NCI-H1092 treated with DMSO at 0.1 percent for 48 hours (cell line): ENCODE results near the gene TCEA2.

Source experiments
- DNase-seq: peaks from one replicate; lab custom pipeline; 2025; lab: John Stamatoyannopoulos, UW

The TCEA2 gene

GRCh38 chr20:64093013-64093503 is 30.1 kb downstream of the TCEA2 start:
- no peak for DNase-seq

DNA sequence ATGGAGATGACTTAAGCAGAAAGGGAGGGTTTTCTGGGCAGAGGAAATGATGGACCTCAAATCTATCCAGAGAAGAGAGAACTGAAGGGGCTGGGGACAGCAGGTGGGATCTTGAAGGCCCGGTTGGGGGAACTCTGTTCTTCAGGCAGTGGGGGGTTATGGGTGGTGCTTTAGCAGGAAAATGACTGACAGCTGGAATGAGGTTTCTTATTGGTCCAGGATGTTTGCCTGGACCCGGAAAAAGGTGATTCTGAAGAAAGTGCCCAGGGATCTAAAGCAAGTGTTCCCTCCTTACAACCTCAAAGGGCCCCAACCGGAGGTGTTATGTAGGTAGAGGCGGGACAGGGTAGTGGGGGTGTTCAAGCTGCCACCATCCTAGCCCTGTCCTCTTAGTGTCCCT is 32.5 kb downstream of the TCEA2 start:
- DNase-seq, result no peak

GRCh38 chr20:64095927-64096326 is 32.9 kb downstream of the TCEA2 start:
- no peak for DNase-seq

DNA sequence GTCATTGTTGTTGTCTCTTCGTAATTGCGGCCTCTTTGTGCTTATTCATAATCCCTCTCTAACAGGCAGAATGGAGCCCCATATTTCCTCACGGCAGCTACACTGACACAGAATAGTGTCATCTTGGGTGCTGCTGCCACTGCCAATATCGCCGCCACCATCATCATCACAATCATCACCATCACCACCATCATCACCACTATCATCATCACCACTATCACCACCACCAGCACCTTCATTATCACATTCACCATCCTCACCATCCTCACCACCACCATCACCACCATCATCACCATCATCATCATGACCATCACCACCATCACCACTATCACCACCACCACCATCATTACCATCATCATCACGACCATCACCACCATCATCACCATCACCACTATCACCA is 33.5 kb downstream of the TCEA2 start:
- DNase-seq, result no peak

- DNase-seq, result no peak
Measured at GRCh38 chr20:64098471-64099013, 35.5 kb downstream of the TCEA2 start.

- peak; percentile 81 for DNase-seq
Measured at GRCh38 chr20:64099086-64099786, 36.2 kb downstream of the TCEA2 start.

- peak; percentile 25 for DNase-seq
Measured at GRCh38 chr20:64099880-64100565, 37.0 kb downstream of the TCEA2 start.

DNA sequence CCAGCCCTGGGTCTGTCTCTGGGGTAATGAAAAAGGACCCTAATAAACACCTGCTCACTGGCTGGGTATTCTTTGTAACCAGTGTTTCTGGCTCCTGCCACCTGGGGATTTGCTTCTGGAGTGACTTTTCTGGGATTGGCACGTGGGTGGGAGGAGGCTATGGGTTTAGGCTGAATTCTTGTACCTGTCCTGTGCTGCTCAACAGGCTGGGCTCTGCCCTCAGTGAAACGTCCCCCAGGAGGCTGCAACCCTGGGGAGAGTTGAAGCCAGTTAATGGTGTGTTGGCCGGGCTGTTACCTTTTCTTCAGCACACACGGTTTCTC is 37.5 kb downstream of the TCEA2 start:
- no peak for DNase-seq

GRCh38 chr20:64100946-64101688 is 38.1 kb downstream of the TCEA2 start:
- no peak for DNase-seq

- DNase-seq, result no peak
Measured at GRCh38 chr20:64101731-64102621, 39.0 kb downstream of the TCEA2 start.

- DNase-seq, result peak; percentile 21
Measured at GRCh38 chr20:64102647-64103354, 39.8 kb downstream of the TCEA2 start.

- DNase-seq, result no peak
Measured at GRCh38 chr20:64103871-64104666, 41.1 kb downstream of the TCEA2 start.

- no peak for DNase-seq
Measured at GRCh38 chr20:64104667-64105451, 41.9 kb downstream of the TCEA2 start.

DNA sequence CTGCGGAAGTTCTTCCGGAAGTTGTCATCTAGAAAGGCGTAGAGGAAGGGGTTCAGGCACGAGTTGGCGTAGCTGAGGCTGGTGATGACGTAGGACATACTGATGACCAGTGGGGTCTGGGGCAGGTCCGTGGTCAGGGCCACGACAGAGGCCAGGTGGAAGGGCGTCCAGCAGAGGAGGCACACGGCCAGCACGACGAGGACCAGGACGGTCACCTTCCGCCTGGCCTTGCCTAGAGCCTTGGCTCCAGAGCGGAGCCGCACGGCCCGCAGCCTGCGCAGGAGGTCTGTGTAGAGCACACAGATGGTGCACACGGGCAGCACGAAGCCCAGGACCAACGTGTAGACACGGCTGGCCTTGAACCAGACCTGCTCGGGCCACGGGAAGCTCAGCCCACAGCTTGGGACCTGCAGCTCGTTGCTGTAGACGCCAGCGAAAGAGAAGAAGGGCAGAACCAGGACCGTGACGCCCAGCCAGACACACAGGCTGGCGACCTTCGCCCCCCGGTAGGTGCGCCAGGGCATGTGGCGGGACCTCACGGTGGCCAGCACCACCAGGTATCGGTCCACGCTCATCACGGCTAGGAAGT is 42.9 kb downstream of the TCEA2 start:
- DNase-seq, result no peak

GRCh38 chr20:64106435-64106961 is 43.5 kb downstream of the TCEA2 start:
- DNase-seq, result no peak

DNA sequence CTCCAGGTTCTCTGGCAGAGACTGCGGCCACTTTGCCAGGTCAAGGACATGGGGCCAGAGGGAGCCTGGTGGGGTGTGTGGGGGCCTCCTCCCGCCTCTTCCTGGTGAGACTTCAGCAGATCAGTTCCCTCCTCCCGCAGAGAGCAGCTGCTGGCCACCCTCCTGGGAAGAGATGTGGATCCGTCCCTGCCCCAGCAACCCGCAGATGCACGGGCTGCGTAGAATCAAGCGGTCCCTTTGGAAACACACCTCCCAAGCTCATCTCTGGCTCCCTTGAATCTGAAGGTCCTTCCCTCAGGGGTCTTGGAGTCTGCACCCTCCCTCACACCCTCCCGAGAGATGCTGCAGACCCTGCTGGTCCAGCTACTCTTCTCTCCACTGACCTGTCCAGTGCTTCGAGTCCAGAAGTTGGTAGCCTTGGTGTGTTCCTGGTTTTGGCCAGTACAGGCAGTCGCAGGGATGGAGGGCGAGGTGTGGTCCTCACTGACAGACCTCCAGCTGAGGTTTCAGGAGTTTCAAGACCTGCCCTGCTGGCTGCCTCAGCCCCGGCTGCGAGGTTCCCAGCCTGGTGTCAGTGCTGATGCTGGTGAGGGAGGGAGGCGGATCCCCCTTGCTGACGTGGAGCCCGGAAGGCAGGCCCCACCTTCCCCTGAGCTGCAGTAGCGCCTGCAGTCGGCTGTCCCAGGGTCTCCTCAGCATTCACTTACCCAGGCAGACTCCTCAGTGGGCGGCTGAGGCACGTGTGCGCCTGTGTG is 44.2 kb downstream of the TCEA2 start, which contains the start of gene NPBWR2:
Gene NPBWR2 (minus strand): TSS at position 585 of the 755 bp plus-strand sequence. CDS start 734 bp downstream, outside the sequence.
- no peak for DNase-seq

DNA sequence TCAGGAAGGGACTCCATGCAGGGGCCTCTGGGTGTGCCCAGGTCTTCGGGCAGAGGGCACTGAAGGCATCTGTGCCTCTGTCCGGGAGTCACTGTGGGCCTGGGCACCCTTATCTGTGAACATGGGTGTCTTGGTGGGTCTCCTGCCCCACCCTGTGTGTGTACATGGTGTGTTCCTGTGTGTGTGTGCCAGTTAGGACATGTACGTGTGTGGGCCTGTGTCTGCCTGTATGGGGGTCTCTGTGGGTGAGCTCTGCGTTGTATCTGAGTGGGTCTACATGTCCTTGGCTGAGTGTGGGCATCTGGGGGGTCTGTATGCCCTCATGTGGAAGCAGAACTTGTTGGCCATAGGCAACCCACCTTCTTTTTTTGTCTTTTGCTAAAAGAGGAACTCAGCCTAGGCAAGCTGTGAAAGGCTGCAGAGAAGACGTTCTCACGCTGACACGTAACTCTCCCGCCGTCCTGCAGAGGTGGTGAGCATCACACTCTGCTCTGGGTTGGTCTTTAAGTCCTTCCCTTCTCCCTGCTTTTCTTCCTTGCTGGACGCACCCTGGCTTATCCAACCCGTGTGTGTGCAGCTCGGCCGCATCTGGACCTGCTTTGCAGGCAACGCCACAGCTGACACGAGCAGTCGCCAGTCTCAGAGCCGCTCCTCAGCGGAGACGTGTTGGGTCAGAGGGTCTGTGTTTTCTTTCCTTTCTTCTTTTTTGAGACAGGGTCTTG is 44.9 kb downstream of the TCEA2 start:
- DNase-seq, result no peak
